AG10803 (cell line): ENCODE results near the gene CCDC178.
A peak's percentile ranks its signal among the peaks of the same experiment; 100 is the strongest.

ENCODE experiments used
- DNase-seq: peaks from one replicate; pipeline ENCODE4 v3.0.0; 2010; ENCODE audit warnings: low read depth
- H3K4me3 ChIP-seq: 2 replicates; pipeline ENCODE4 v1.5.1; 2011; ENCODE audit warnings: mild to moderate bottlenecking, low read length, control low read depth
- CTCF ChIP-seq: conservative IDR thresholded peaks from 2 replicates; pipeline ENCODE4 v1.5.1; 2011; ENCODE audit warnings: mild to moderate bottlenecking, low read length, control low read depth, inconsistent platforms

The CCDC178 gene

GRCh38 chr18:32930695-32931301 lies 509.7 kb downstream of the CCDC178 start:
- peak; percentile 67 for TF ChIP-seq CTCF
- peak; percentile 46 for DNase-seq
- H3K4me3 ChIP-seq = no peak overlapping the region

- DNase-seq = no peak
- TF ChIP-seq CTCF = no peak
- no peak overlapping the region for H3K4me3 ChIP-seq
Observed at GRCh38 chr18:32929213-32929612, 511.3 kb downstream of the CCDC178 start.

- TF ChIP-seq CTCF = no peak
- no peak for DNase-seq
- no peak overlapping the region for H3K4me3 ChIP-seq
Observed at GRCh38 chr18:32922951-32923430, 517.5 kb downstream of the CCDC178 start.

- no peak for TF ChIP-seq CTCF
- no peak overlapping the region for H3K4me3 ChIP-seq
- peak; percentile 86 for DNase-seq
Observed at GRCh38 chr18:32920796-32921787, 519.4 kb downstream of the CCDC178 start.

GRCh38 chr18:32919799-32920198 lies 520.7 kb downstream of the CCDC178 start:
- TF ChIP-seq CTCF = peak; percentile 23; the same call in 1 of the 2 replicates
- DNase-seq = no peak
- no peak overlapping the region for H3K4me3 ChIP-seq

GRCh38 chr18:32918692-32919250 lies 521.8 kb downstream of the CCDC178 start:
- no peak overlapping the region for H3K4me3 ChIP-seq
- no peak for DNase-seq
- TF ChIP-seq CTCF = no peak
